NCI-H2171 (cell line): ENCODE results near the gene SYNPO2.
"Not testable (repeated sequence)": the region's sequence is repeated elsewhere in the genome, so short reads cannot be mapped to it uniquely, and the experiment has no call there.

Experiments used
- DNase-seq: peaks from one replicate; lab custom pipeline; 2025; lab: John Stamatoyannopoulos, UW

SYNPO2 gene

GRCh38 chr4:118975449-118976192, 87.0 kb downstream of the SYNPO2 start:
- DNase-seq: no peak

GRCh38 chr4:118976193-118976560, 87.5 kb downstream of the SYNPO2 start:
- DNase-seq: not testable (repeated sequence)

GRCh38 chr4:118977100-118977499, 88.4 kb downstream of the SYNPO2 start:
- DNase-seq: not testable (repeated sequence)

GRCh38 chr4:118979712-118980111, 91.1 kb downstream of the SYNPO2 start:
- DNase-seq: no peak

- DNase-seq: no peak
Measured at GRCh38 chr4:118981171-118981838, 92.7 kb downstream of the SYNPO2 start.

GRCh38 chr4:118981839-118982381, 93.3 kb downstream of the SYNPO2 start:
- DNase-seq: no peak

- DNase-seq: no peak
Measured at GRCh38 chr4:118983293-118983692, 94.6 kb downstream of the SYNPO2 start.

- no peak for DNase-seq
Measured at GRCh38 chr4:118983831-118984230, 95.2 kb downstream of the SYNPO2 start.

- no peak for DNase-seq
Measured at GRCh38 chr4:118985170-118986000, 96.7 kb downstream of the SYNPO2 start.

GRCh38 chr4:118987959-118988634, 99.4 kb downstream of the SYNPO2 start:
- DNase-seq: no peak

GRCh38 chr4:118988635-118988972, 100.0 kb downstream of the SYNPO2 start:
- DNase-seq: no peak

- DNase-seq: no peak
Measured at GRCh38 chr4:118989098-118990080, 100.7 kb downstream of the SYNPO2 start.

- no peak for DNase-seq
Measured at GRCh38 chr4:118991686-118992085, 103.0 kb downstream of the SYNPO2 start.

GRCh38 chr4:118992149-118992548, 103.5 kb downstream of the SYNPO2 start:
- DNase-seq: no peak

- DNase-seq: no peak
Measured at GRCh38 chr4:118993333-118993732, 104.7 kb downstream of the SYNPO2 start.

GRCh38 chr4:118994030-118994429, 105.4 kb downstream of the SYNPO2 start:
- no peak for DNase-seq

GRCh38 chr4:118995693-118996391, 107.2 kb downstream of the SYNPO2 start:
- DNase-seq: no peak

GRCh38 chr4:118997601-118998000, 108.9 kb downstream of the SYNPO2 start:
- DNase-seq: no peak

GRCh38 chr4:118999919-119000318, 111.3 kb downstream of the SYNPO2 start:
- DNase-seq: no peak

GRCh38 chr4:119000400-119000799, 111.7 kb downstream of the SYNPO2 start:
- DNase-seq: no peak
